Endothelial cell of umbilical vein (primary cell): Measurements from ENCODE around the gene ASGR2. TPM values are rescaled to one million over a fixed set of nuclear protein-coding genes. Genes with fewer than 3 reads are reported as not detected.

Experiments
- BruUV-seq: library from RNA; stranded (reverse); fragments of 400-500 nt; replicated peaks from 2 replicates; lab custom pipeline; 2021; lab: Mats Ljungman, UMichigan
- CTCF ChIA-PET: fragments of 300-600, 350-600 bp; sonication (Branson Sonifier 250); formaldehyde crosslinking; loops from one replicate; lab custom pipeline; 2021; ENCODE audit warnings: antibody characterized with exemption, inconsistent platforms; lab: Charles Lee
- POLR2A ChIA-PET: fragments of 300-600, 350-600 bp; sonication (Branson Sonifier 250); formaldehyde crosslinking; loops from one replicate; lab custom pipeline; 2021; ENCODE audit warnings: antibody characterized with exemption, inconsistent platforms; lab: Charles Lee
- DNase-seq: peaks from one replicate; pipeline ENCODE4 v3.0.0-alpha.2; 2011; ENCODE audit warnings: low read depth, low spot score
- FAIRE-seq: peaks from 2 replicates; lab custom pipeline; 2011; peaks lifted over from hg19 to GRCh38; lab: Jason Lieb, UNC
- H2AFZ ChIP-seq: 2 replicates; pipeline ENCODE4 v1.6.0; 2012; ENCODE audit warnings: low read depth, low read length, control low read depth, inconsistent platforms
- H3K27ac ChIP-seq: 2 replicates; pipeline ENCODE4 v1.5.1; 2011; ENCODE audit warnings: low read depth, mild to moderate bottlenecking, control low read depth, low read length, moderate library complexity; ENCODE audit not compliant: insufficient read depth
- H3K27me3 ChIP-seq, 2 experiments: 2 replicates each; pipeline versions ENCODE4 v1.6.0 to v1.6.1; 2011; ENCODE audit warnings: low read length in 2 of 2, mixed read lengths in 1 of 2; ENCODE audit not compliant: control insufficient read depth in 2 of 2, insufficient read depth in 2 of 2
- H3K36me3 ChIP-seq, 2 experiments: 2 replicates in 1 of 2; 3 replicates in 1 of 2; pipeline ENCODE4 v1.5.1; 2011; ENCODE audit warnings: low read length in 2 of 2, mild to moderate bottlenecking in 1 of 2, moderate library complexity in 1 of 2; ENCODE audit not compliant: control insufficient read depth in 2 of 2, insufficient read depth in 2 of 2; ENCODE audit errors: extremely low read depth in 1 of 2
- H3K4me1 ChIP-seq: 3 replicates; pipeline ENCODE4 v1.5.1; 2011; ENCODE audit warnings: mild to moderate bottlenecking, low read length; ENCODE audit not compliant: control insufficient read depth, insufficient read depth; ENCODE audit errors: extremely low read depth
- H3K4me2 ChIP-seq: 2 replicates; pipeline ENCODE4 v1.6.1; 2011; ENCODE audit warnings: low read length, control low read depth, mixed read lengths; ENCODE audit not compliant: insufficient read depth
- H3K4me3 ChIP-seq, 3 experiments: fragments of 200-600 bp in 1 of 3; sonication (generic), shearing (Covaris generic) in 1 of 3; replicated peaks in 1 of 3; 2 replicates each; pipeline ENCODE4 v1.5.1; 2011 to 2016; ENCODE audit warnings: control low read depth in 3 of 3, low read length in 3 of 3, mild to moderate bottlenecking in 2 of 3, inconsistent platforms in 1 of 3, low read depth in 1 of 3, moderate library complexity in 1 of 3; ENCODE audit not compliant: insufficient read depth in 1 of 3
- H3K79me2 ChIP-seq: 2 replicates; pipeline ENCODE4 v1.6.0; 2012; ENCODE audit warnings: low read length, inconsistent platforms; ENCODE audit not compliant: control insufficient read depth, insufficient read depth
- H3K9ac ChIP-seq: replicated peaks from 2 replicates; pipeline ENCODE3; 2011; ENCODE audit warnings: low read length, control low read depth; ENCODE audit not compliant: insufficient read depth; ENCODE audit errors: extremely low read depth
- H3K9me1 ChIP-seq: replicated peaks from 3 replicates; pipeline ENCODE4 v1.6.0; 2011; ENCODE audit warnings: mild to moderate bottlenecking, low read length; ENCODE audit not compliant: control insufficient read depth, insufficient read depth; ENCODE audit errors: extremely low read depth
- H3K9me3 ChIP-seq: replicated peaks from 2 replicates; pipeline ENCODE4 v1.5.1; 2012; ENCODE audit warnings: low read length, inconsistent platforms; ENCODE audit not compliant: control insufficient read depth, insufficient read depth
- H4K20me1 ChIP-seq: replicated peaks from 2 replicates; pipeline ENCODE3; 2011; ENCODE audit warnings: mild to moderate bottlenecking, low read length; ENCODE audit not compliant: control insufficient read depth, insufficient read depth; ENCODE audit errors: extremely low read depth
- CTCF ChIP-seq, 2 donors: IDR thresholded peaks; 1 replicate in 1 of 2; 2 replicates in 1 of 2; pipeline ENCODE4 v1.5.1; 2011; ENCODE audit warnings: low read length in 2 of 2, mild to moderate bottlenecking in 2 of 2, moderate library complexity in 2 of 2, control low read depth in 1 of 2, inconsistent platforms in 1 of 2, low read depth in 1 of 2; ENCODE audit not compliant: insufficient read depth in 1 of 2; ENCODE audit errors: extremely low read depth in 1 of 2
- FOS ChIP-seq: IDR thresholded peaks from 2 replicates; pipeline ENCODE4 v1.6.1; 2011; ENCODE audit warnings: mild to moderate bottlenecking, low read length, moderate library complexity, borderline replicate concordance; ENCODE audit not compliant: insufficient read depth
- MAX ChIP-seq: IDR thresholded peaks from 2 replicates; pipeline ENCODE4 v1.6.1; 2011; ENCODE audit not compliant: insufficient read depth, insufficient read length
- MYC ChIP-seq: IDR thresholded peaks from one replicate; pipeline ENCODE4 v1.6.1; 2011; ENCODE audit warnings: mild to moderate bottlenecking, low read depth, low read length
- POLR2A ChIP-seq: IDR thresholded peaks from 2 replicates; pipeline ENCODE4 v1.6.1; 2012; ENCODE audit warnings: low read depth, mild to moderate bottlenecking, control low read depth, low read length
- POLR2AphosphoS5 ChIP-seq: IDR thresholded peaks from 2 replicates; pipeline ENCODE4 v1.6.1; 2012; ENCODE audit warnings: low read depth, mild to moderate bottlenecking, control low read depth, low read length, moderate library complexity; ENCODE audit not compliant: insufficient read depth
- dilution Hi-C: fragments of 300-500 bp; cut with MboI; formaldehyde crosslinking; loops from one replicate; pipeline ENCODE4 v1.15.0; 2019; ENCODE audit warnings: low sequenced_read_pairs; ENCODE audit not compliant: extremely low pct_ligation_motif_present
- intact Hi-C: fragments of 100-400 bp; cut with micrococcal nuclease; formaldehyde crosslinking; loops from one replicate; pipeline ENCODE4 v1.10.0; 2022
- polyA plus RNA-seq, 4 experiments: library from polyadenylated mRNA; depleted of rRNA in 3 of 4; stranded (reverse) in 3 of 4; unstranded in 1 of 4; fragments of >200 nt; gene quantifications; 2 replicates each; pipeline versions ENCODE4 v1.2.1 to v1.2.3, GENCODE V29; 2011 to 2012; ENCODE audit warnings: missing spikeins in 1 of 4
- total RNA-seq: library from RNA; stranded (reverse); gene quantifications from 2 replicates; pipeline ENCODE4 v1.2.3, GENCODE V29; 2021

Gene ASGR2
- total and polyA plus RNA-seq, 2 donors (not counting 3 experiments of a cell fraction or from before 2014, with no cell fraction given), result not detected

DNA sequence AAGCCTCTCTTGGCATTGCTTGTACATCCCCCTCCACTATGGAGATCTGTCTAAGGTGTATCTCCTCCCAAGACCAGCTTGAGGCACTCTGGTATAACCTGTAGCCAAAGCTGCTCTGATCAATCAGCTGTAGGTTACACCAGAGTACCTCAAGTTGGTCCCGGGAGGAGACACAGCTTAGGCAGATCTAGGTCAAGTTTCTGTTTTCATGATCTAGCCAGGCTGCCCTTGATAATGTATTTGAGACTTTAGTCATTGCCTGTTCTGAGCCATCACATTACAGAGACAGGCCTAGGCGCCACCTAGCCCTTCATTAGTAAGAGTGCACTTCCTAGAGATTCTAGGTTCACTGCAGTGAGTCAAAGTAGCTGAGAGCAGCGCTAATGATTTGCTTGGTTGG lies 33.1 kb upstream of the ASGR2 start:
- H3K4me2 ChIP-seq, result no peak overlapping the region
- no peak overlapping the region for H3K9ac ChIP-seq
- ChIA-PET CTCF (interaction anchor here (1.2 to 1.4 kb wide), 4 partner anchors 14 to 102 kb away, joined by 3 to 4 read pairs (median 3); no protein-coding TSS in a partner anchor), POLR2A (no interaction called here)
- no peak for DNase-seq
- BruUV-seq, result no TSS peak
- no peak for FAIRE-seq
- intact Hi-C loops, result no loop called here
- H4K20me1 ChIP-seq, result no peaks in the 10 kb centered on the region
- TF ChIP-seq POLR2A (no peak), MYC (no peak)
- no peaks in the 10 kb centered on the region for H3K9me3 ChIP-seq
- H3K9me1 ChIP-seq, result no peaks in the 10 kb centered on the region
- dilution Hi-C loops, result no loop called here
- H3K36me3 ChIP-seq, result no peaks in the 10 kb centered on the region
- H3K79me2 ChIP-seq, result no peaks in the 10 kb centered on the region
- H2AFZ ChIP-seq, result no peak overlapping the region
- H3K4me3 ChIP-seq, result no peak overlapping the region
- H3K27ac ChIP-seq, result no peak overlapping the region
- H3K4me1 ChIP-seq, result peaks cover 4% of the 10 kb centered on the region
- H3K27me3 ChIP-seq, result peaks cover 0 to 7% of the 10 kb centered on the region in 2 experiments

DNA sequence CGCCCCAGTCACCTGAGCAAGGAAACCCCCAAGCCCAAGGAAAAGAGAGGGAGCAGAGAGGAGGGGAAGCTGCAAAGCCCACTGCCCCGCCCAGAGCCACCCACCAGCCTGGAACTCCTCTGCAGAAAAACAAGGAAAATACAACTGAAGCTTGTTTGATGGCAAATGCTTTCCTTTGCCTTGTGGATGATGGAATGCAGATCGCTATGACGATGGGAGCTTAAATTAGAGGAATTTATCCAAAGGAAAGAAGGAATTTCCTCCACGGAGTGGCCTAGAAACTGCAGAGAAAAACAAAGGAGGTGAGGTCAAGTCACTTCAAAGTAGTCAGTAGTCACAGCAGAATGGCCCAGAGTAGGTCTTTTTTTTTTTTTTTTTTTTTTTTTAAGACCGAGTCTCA lies 31.5 kb upstream of the ASGR2 start:
- dilution Hi-C loops, result no loop called here
- POLR2A ChIA-PET, result interaction anchor here (0.7 kb wide), 1 partner anchor 1215 kb away, joined by 6 read pairs; no protein-coding TSS in a partner anchor

More for the DNA sequence above, 31.5 kb upstream of the ASGR2 start:
- CTCF ChIA-PET, result interaction anchor here (0.6 to 2.3 kb wide), 6 partner anchors 9 to 100 kb away, joined by 3 to 12 read pairs (median 4); no protein-coding TSS in a partner anchor
- Histone ChIP-seq H3K4me3 (no peak overlapping the region), H3K27ac (no peak overlapping the region), H3K36me3 (no peaks in the 10 kb centered on the region), H3K4me2 (no peak overlapping the region), H3K79me2 (no peaks in the 10 kb centered on the region), H3K9me3 (no peaks in the 10 kb centered on the region), H3K27me3 (peaks cover 0 to 6% of the 10 kb centered on the region in 2 experiments), H3K9me1 (no peaks in the 10 kb centered on the region), H3K4me1 (peaks cover 4% of the 10 kb centered on the region), H3K9ac (no peak overlapping the region), H2AFZ (no peak overlapping the region), H4K20me1 (no peaks in the 10 kb centered on the region)
- FAIRE-seq, result no peak
- BruUV-seq, result no TSS peak
- intact Hi-C loops, result no loop called here
- no peak for TF ChIP-seq MYC
- TF ChIP-seq MAX, result no peak
- TF ChIP-seq FOS, result no peak
- no peak for TF ChIP-seq CTCF (IDR thresholded peaks at IDR 0.05; ENCODE audit: extremely low read depth in 1 of 2, insufficient read depth in 1 of 2, low read depth in 1 of 2, low read length in 2 of 2)
- TF ChIP-seq POLR2AphosphoS5, result no peak
- peak; percentile 27 for DNase-seq
